Subcutaneous abdominal adipose tissue (tissue), 5 donors: ENCODE data around the gene SYDE2.

Experiments
- H3K27ac ChIP-seq: one replicate; pipeline ENCODE4 v1.7.0; 2013; ENCODE audit warnings: low read depth, mild to moderate bottlenecking, inconsistent platforms, low read length, moderate library complexity
- H3K27me3 ChIP-seq, 5 donors: one replicate each; pipeline ENCODE4 v1.7.0; 2013; ENCODE audit warnings: low read length in 5 of 5, inconsistent platforms in 1 of 5; ENCODE audit not compliant: control insufficient read depth in 5 of 5, insufficient read depth in 4 of 5
- H3K36me3 ChIP-seq, 5 donors: one replicate each; pipeline ENCODE4 v1.7.0; 2013; ENCODE audit warnings: low read length in 5 of 5; ENCODE audit not compliant: control insufficient read depth in 5 of 5, insufficient read depth in 5 of 5
- H3K4me1 ChIP-seq, 5 donors: one replicate each; pipeline ENCODE4 v1.7.0; 2013; ENCODE audit warnings: low read length in 5 of 5, mild to moderate bottlenecking in 3 of 5, moderate library complexity in 1 of 5; ENCODE audit not compliant: control insufficient read depth in 5 of 5, insufficient read depth in 5 of 5
- H3K4me3 ChIP-seq, 5 donors: one replicate each; pipeline ENCODE4 v1.7.0; 2013; ENCODE audit warnings: low read length in 5 of 5, low read depth in 1 of 5
- H3K9ac ChIP-seq, 5 donors: one replicate each; pipeline ENCODE4 v1.7.0; 2013; ENCODE audit warnings: low read length in 5 of 5, mild to moderate bottlenecking in 4 of 5, moderate library complexity in 3 of 5
- H3K9me3 ChIP-seq, 5 donors: one replicate each; pipeline ENCODE4 v1.7.0; 2013; ENCODE audit warnings: low read length in 5 of 5; ENCODE audit not compliant: control insufficient read depth in 5 of 5
- donor health status: healthy.
- donor health status: healthy.
- donor health status: healthy.
- donor health status: healthy.
- donor health status: healthy.

Gene SYDE2

GRCh38 chr1:85178396-85178795, 22.4 kb downstream of the SYDE2 start:
- Histone ChIP-seq H3K9ac (no peak overlapping the region), H3K27me3 (no peaks in the 10 kb centered on the region), H3K36me3 (peaks cover 2 to 15% (median 7%) of the 10 kb centered on the region in 5 donors), H3K4me1 (peaks cover 0 to 2% (median 0%) of the 10 kb centered on the region in 5 donors), H3K4me3 (no peak overlapping the region), H3K9me3 (no peaks in the 10 kb centered on the region), H3K27ac (no peak overlapping the region)

DNA sequence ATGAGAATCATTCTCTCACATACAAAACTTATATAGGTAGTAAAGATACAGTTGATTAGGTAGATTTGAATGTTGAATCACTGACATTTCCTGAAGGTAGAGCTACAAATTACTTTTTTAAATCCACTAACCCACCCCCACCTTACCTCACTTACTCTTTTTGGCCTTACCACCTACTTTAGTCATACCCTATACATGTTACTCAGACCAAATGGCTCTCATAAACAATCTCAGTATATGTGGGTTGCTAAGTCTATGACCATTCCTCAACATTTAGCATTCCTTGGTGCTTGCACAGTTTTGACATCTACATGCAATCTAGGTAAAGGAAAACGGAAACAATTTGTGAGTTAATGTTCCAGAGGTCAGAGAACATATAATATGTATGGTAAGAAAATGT, 26.3 kb downstream of the SYDE2 start:
- peaks cover 0 to 2% (median 0%) of the 10 kb centered on the region in 5 donors for H3K4me1 ChIP-seq
- no peak overlapping the region for H3K9ac ChIP-seq
- no peaks in the 10 kb centered on the region for H3K9me3 ChIP-seq
- H3K27me3 ChIP-seq: no peaks in the 10 kb centered on the region
- H3K4me3 ChIP-seq: no peak overlapping the region
- H3K36me3 ChIP-seq: peaks cover 0 to 9% (median 0%) of the 10 kb centered on the region in 5 donors
- no peak overlapping the region for H3K27ac ChIP-seq

DNA sequence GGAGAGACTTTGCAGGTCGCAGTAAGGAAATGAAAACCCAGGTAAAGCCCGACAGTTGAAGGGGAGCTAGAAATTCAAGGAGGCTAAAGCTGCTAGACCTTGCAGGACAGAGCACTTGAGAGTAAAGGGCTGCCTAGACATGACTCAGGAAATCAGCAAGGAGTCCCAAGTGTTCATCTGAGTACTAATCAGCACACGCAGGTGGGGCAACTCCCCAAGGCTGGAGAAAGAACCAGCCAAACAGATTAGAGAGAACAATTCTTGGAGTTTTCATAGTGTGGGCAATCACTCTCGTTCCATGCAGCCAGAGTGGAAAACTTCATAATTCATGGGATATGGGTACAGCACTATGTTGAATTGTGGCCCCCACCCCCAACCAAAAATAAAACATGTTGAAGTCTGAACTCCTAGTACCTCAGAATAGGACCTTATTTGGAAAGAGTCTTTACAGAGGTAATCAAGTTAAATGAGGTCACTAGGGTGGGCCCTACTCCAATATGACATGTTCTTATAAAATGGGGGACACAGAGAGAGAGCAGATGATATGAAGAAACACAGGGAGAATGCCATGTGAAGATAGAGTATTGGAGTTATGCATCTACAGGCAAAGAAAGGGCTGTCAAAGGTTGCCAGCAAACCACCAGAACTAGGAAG, 28.0 kb downstream of the SYDE2 start:
- Histone ChIP-seq H3K27me3 (no peaks in the 10 kb centered on the region), H3K9me3 (no peaks in the 10 kb centered on the region), H3K36me3 (peaks cover 0 to 14% (median 2%) of the 10 kb centered on the region in 5 donors), H3K4me3 (no peak overlapping the region), H3K9ac (no peak overlapping the region), H3K27ac (no peak overlapping the region), H3K4me1 (no peaks in the 10 kb centered on the region)

GRCh38 chr1:85171721-85172120, 29.1 kb downstream of the SYDE2 start:
- no peaks in the 10 kb centered on the region for H3K4me1 ChIP-seq

GRCh38 chr1:85168884-85169283, 31.9 kb downstream of the SYDE2 start:
- no peak overlapping the region for H3K4me3 ChIP-seq
- H3K9ac ChIP-seq: no peak overlapping the region
- no peak overlapping the region for H3K27ac ChIP-seq
- no peaks in the 10 kb centered on the region for H3K27me3 ChIP-seq
- H3K9me3 ChIP-seq: no peaks in the 10 kb centered on the region
- H3K4me1 ChIP-seq: no peaks in the 10 kb centered on the region
- H3K36me3 ChIP-seq: peaks cover 0 to 17% (median 12%) of the 10 kb centered on the region in 5 donors

More at GRCh38 chr1:85171721-85172120, 29.1 kb downstream of the SYDE2 start:
- H3K4me3 ChIP-seq: no peak overlapping the region
- peaks cover 0 to 14% (median 9%) of the 10 kb centered on the region in 5 donors for H3K36me3 ChIP-seq
- H3K27me3 ChIP-seq: no peaks in the 10 kb centered on the region
- no peaks in the 10 kb centered on the region for H3K9me3 ChIP-seq
- H3K9ac ChIP-seq: no peak overlapping the region
- no peak overlapping the region for H3K27ac ChIP-seq

GRCh38 chr1:85166351-85166750, 34.5 kb downstream of the SYDE2 start:
- Histone ChIP-seq H3K36me3 (peaks cover 0 to 18% (median 12%) of the 10 kb centered on the region in 5 donors), H3K27ac (no peak overlapping the region), H3K4me3 (no peak overlapping the region), H3K4me1 (no peaks in the 10 kb centered on the region), H3K9me3 (no peaks in the 10 kb centered on the region), H3K9ac (no peak overlapping the region), H3K27me3 (no peaks in the 10 kb centered on the region)

DNA sequence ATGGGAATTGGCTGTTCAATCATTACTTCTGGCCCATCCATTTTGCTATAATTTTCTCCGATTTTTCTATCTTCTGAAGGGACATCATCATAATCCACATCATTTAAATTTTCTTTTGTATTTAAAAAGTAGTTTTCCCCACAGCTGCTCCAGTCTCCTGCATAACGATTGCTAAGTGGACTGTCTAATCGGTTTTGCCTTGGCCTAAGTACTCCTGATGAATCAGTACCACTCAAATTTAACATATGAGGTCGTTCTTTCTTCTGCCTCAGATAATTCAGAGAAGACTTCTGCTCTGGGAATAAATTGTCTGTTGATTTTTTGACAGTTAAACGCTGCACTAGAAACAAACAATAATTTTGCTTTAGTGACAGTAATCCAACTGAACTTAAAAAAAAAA, 41.9 kb downstream of the SYDE2 start:
- Histone ChIP-seq H3K4me1 (no peaks in the 10 kb centered on the region), H3K27me3 (no peaks in the 10 kb centered on the region), H3K9me3 (no peaks in the 10 kb centered on the region), H3K4me3 (no peak overlapping the region), H3K9ac (no peak overlapping the region), H3K36me3 (peaks cover 0 to 10% (median 0%) of the 10 kb centered on the region in 5 donors), H3K27ac (no peak overlapping the region)

- Histone ChIP-seq H3K27me3 (no peaks in the 10 kb centered on the region), H3K4me1 (no peaks in the 10 kb centered on the region)
Observed at GRCh38 chr1:85157436-85157835, 43.4 kb downstream of the SYDE2 start.

DNA sequence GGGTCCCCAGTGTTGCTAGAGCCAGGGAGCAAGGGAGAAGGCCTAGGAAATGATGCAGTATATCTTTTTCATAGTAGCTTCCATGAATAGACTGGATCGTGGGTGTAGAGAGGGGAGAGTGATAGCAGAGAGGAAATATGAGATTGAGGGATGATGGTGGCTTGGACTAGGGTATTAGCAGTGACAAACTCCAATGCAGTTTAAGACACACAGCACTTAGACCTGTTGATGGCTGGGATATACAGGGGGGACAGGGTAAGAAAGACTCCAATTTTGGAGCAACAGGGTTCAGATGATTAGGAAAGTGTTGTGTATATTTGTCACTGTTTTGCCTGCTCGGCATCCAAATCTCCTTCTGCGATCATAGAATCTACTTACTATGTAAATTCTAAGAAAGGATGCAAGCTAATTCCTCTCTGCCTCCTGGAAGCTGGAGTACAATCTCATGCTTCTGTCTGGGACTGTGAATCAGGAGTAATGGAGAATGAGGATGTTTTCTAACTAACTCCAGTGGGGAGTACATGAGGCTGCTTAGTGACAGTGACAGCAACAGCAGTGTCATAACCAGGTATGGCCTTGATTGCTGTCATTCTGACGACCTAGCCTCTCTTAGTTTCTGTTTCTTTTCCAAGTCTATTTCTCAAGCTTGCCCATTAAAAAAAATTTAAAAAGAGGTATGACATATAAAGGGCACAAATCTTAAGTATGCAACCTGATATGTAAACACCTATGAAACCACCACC, 47.5 kb downstream of the SYDE2 start:
- Histone ChIP-seq H3K4me1 (peaks cover 0 to 3% (median 0%) of the 10 kb centered on the region in 5 donors), H3K27me3 (no peaks in the 10 kb centered on the region)

More at GRCh38 chr1:85157436-85157835, 43.4 kb downstream of the SYDE2 start:
- Histone ChIP-seq H3K36me3 (peaks cover 0 to 7% (median 0%) of the 10 kb centered on the region in 5 donors), H3K9ac (no peak overlapping the region), H3K27ac (no peak overlapping the region), H3K4me3 (no peak overlapping the region), H3K9me3 (no peaks in the 10 kb centered on the region)

GRCh38 chr1:85151446-85151845, 49.4 kb downstream of the SYDE2 start:
- peaks cover 0 to 3% (median 0%) of the 10 kb centered on the region in 5 donors for H3K4me1 ChIP-seq
- H3K4me3 ChIP-seq: no peak overlapping the region
- no peaks in the 10 kb centered on the region for H3K27me3 ChIP-seq
- H3K27ac ChIP-seq: no peak overlapping the region
- H3K9ac ChIP-seq: no peak overlapping the region
- H3K9me3 ChIP-seq: no peaks in the 10 kb centered on the region
- no peaks in the 10 kb centered on the region for H3K36me3 ChIP-seq

More for the DNA sequence above, 47.5 kb downstream of the SYDE2 start:
- Histone ChIP-seq H3K27ac (no peak overlapping the region), H3K9me3 (no peaks in the 10 kb centered on the region), H3K36me3 (no peaks in the 10 kb centered on the region), H3K4me3 (no peak overlapping the region), H3K9ac (no peak overlapping the region)
